ENCODE results near the gene ANKMY2. TPM values are rescaled to one million over a fixed set of nuclear protein-coding genes. Genes with fewer than 3 reads are reported as not detected.

Gene ANKMY2
- total and polyA plus RNA-seq, 12 donors: 5.4 to 45.3 (median 15.8) TPM

GRCh38 chr7:16564023-16564380 is 81.6 kb downstream of the ANKMY2 start:
- H3K4me3 ChIP-seq: no peak overlapping the region
- TF ChIP-seq POLR2A (IDR thresholded peaks at IDR 0.05): no peak
- no peak for TF ChIP-seq CTCF (IDR thresholded peaks at IDR 0.05)
- no peak overlapping the region for H3K27ac ChIP-seq
- intact Hi-C loops (cut with DNase I): no loop called here
- H3K27me3 ChIP-seq: no peaks in the 10 kb centered on the region
- 68 to 84% (median 78%) methylated on average over 4 of the region's 4 CpGs for WGBS, 4 donors
- H3K4me1 ChIP-seq (replicated peaks in 1 of 2): no peaks in the 10 kb centered on the region
- no peaks in the 10 kb centered on the region for H3K9me3 ChIP-seq (replicated peaks in 1 of 3)
- no peaks in the 10 kb centered on the region for H3K36me3 ChIP-seq (replicated peaks in 1 of 2)
- DNase-seq: no peak

GRCh38 chr7:16563281-16564022 is 82.1 kb downstream of the ANKMY2 start:
- Histone ChIP-seq H3K36me3 (replicated peaks in 1 of 2) (no peaks in the 10 kb centered on the region), H3K27ac (no peak overlapping the region), H3K27me3 (no peaks in the 10 kb centered on the region), H3K4me1 (replicated peaks in 1 of 2) (no peaks in the 10 kb centered on the region), H3K4me3 (no peak overlapping the region), H3K9me3 (replicated peaks in 1 of 3) (no peaks in the 10 kb centered on the region)
- DNase-seq: no peak
- WGBS, 4 donors: 61 to 80% (median 65%) methylated on average over 5 of the region's 5 CpGs
- TF ChIP-seq POLR2A (IDR thresholded peaks at IDR 0.05) (no peak), CTCF (IDR thresholded peaks at IDR 0.05) (no peak)
- intact Hi-C loops (cut with DNase I): loop anchor here in 1 of 2 donors (2.0 kb wide), 1 partner anchor 485 kb away; no protein-coding TSS in a partner anchor

- Histone ChIP-seq H3K4me3 (no peak overlapping the region), H3K27ac (no peak overlapping the region), H3K27me3 (no peaks in the 10 kb centered on the region), H3K36me3 (replicated peaks in 1 of 2) (no peaks in the 10 kb centered on the region), H3K4me1 (replicated peaks in 1 of 2) (no peaks in the 10 kb centered on the region), H3K9me3 (replicated peaks in 1 of 3) (no peaks in the 10 kb centered on the region)
- intact Hi-C loops (cut with DNase I): loop anchor here in 1 of 2 donors (2.0 kb wide), 1 partner anchor 484 kb away; no protein-coding TSS in a partner anchor
- no peak for DNase-seq
- no peak for TF ChIP-seq POLR2A (IDR thresholded peaks at IDR 0.05)
- TF ChIP-seq CTCF (IDR thresholded peaks at IDR 0.05): no peak
- 73 to 85% (median 81%) methylated on average over 9 of the region's 9 CpGs for WGBS, 4 donors
These were observed 82.9 kb downstream of the ANKMY2 start for GRCh38 chr7:16562456-16563220.

GRCh38 chr7:16561943-16562342 is 83.6 kb downstream of the ANKMY2 start:
- H3K27me3 ChIP-seq: no peaks in the 10 kb centered on the region
- no peak overlapping the region for H3K4me3 ChIP-seq
- H3K9me3 ChIP-seq (replicated peaks in 1 of 3): no peaks in the 10 kb centered on the region
- intact Hi-C loops (cut with DNase I): loop anchor here in 1 of 2 donors (2.0 kb wide), 1 partner anchor 483 kb away; no protein-coding TSS in a partner anchor
- no peak for TF ChIP-seq POLR2A (IDR thresholded peaks at IDR 0.05)
- no peak for TF ChIP-seq CTCF (IDR thresholded peaks at IDR 0.05)
- no peak overlapping the region for H3K27ac ChIP-seq
- DNase-seq: no peak
- no peaks in the 10 kb centered on the region for H3K36me3 ChIP-seq (replicated peaks in 1 of 2)
- WGBS, 4 donors: 75 to 88% (median 87%) methylated on average over 3 of the region's 3 CpGs
- no peaks in the 10 kb centered on the region for H3K4me1 ChIP-seq (replicated peaks in 1 of 2)
